LNCaP clone FGC (cell line): ENCODE data around the gene SIRPB2.
"Not testable (repeated sequence)": the region's sequence is repeated elsewhere in the genome, so short reads cannot be mapped to it uniquely, and the experiment has no call there.

Experiments
- DNase-seq: peaks from one replicate; pipeline ENCODE4 v3.0.0-alpha.2; 2011; ENCODE audit warnings: low read depth
- H3K4me3 ChIP-seq: 2 replicates; pipeline ENCODE4 v1.5.1; 2011; ENCODE audit warnings: mild to moderate bottlenecking, low read depth, low read length, control low read depth
- TF ChIP-seq, protein P1 (sequence below): IDR thresholded peaks from 2 replicates; pipeline ENCODE4 v1.5.1; 2012; ENCODE audit warnings: mild to moderate bottlenecking; ENCODE audit not compliant: control insufficient read depth, insufficient read depth; ENCODE audit errors: extremely low read depth

SIRPB2 gene

DNA sequence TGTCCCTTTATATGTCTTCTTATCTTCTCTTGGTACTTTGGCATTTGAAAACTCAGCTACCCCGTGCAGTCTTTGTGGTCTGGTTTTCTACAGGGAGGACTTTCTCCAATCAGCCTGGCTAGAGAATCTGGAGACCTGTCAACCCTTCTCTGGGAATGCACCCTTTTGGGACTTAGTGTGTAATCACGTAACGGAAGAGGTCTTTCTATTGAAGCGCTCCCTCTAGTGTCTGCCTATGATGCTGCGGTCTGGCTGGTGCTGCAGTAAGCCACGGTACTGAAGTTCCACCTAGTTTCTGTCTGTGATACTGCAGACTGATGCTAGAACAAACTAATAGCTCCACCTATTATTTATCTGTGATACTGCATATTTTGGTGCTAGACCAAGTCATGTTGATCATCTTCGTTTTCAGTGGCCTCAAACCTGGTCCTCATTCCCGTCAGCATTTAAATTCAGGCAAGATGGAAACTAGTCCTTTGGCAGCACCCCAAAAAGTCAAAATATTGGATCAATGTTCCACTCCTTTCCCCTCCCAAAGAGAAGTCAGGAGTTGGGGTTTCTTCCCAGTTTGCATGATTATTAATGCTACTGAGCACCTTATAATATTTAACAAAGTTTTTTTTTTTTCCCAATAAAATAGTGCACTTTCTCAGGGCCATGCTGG lies 12.5 kb upstream of the SIRPB2 start:
- TF ChIP-seq, protein P1, sequence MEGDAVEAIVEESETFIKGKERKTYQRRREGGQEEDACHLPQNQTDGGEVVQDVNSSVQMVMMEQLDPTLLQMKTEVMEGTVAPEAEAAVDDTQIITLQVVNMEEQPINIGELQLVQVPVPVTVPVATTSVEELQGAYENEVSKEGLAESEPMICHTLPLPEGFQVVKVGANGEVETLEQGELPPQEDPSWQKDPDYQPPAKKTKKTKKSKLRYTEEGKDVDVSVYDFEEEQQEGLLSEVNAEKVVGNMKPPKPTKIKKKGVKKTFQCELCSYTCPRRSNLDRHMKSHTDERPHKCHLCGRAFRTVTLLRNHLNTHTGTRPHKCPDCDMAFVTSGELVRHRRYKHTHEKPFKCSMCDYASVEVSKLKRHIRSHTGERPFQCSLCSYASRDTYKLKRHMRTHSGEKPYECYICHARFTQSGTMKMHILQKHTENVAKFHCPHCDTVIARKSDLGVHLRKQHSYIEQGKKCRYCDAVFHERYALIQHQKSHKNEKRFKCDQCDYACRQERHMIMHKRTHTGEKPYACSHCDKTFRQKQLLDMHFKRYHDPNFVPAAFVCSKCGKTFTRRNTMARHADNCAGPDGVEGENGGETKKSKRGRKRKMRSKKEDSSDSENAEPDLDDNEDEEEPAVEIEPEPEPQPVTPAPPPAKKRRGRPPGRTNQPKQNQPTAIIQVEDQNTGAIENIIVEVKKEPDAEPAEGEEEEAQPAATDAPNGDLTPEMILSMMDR, result peak; percentile 100
- H3K4me3 ChIP-seq, result no peak overlapping the region
- DNase-seq, result peak; percentile 89

DNA sequence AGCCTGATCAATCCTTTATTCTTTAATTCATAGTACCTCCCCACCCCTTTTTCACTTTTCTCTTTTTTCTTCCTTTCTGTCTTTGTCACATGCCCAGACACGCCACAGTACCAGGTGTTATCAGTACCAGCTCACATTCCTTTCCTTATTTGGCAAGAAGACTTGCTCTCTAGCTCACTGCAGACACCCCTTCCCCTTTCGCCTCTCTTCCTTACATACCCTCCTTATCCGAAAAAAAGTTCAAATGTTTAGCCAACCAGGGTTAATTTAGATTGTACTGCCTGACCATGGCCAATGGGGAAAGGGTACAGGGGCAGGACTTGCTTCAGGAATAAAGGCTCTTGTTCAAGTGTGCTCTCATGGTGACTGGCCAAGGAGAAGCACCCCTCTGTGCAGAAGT lies 9.3 kb upstream of the SIRPB2 start:
- no peak for DNase-seq
- TF ChIP-seq, protein P1, result no peak

DNA sequence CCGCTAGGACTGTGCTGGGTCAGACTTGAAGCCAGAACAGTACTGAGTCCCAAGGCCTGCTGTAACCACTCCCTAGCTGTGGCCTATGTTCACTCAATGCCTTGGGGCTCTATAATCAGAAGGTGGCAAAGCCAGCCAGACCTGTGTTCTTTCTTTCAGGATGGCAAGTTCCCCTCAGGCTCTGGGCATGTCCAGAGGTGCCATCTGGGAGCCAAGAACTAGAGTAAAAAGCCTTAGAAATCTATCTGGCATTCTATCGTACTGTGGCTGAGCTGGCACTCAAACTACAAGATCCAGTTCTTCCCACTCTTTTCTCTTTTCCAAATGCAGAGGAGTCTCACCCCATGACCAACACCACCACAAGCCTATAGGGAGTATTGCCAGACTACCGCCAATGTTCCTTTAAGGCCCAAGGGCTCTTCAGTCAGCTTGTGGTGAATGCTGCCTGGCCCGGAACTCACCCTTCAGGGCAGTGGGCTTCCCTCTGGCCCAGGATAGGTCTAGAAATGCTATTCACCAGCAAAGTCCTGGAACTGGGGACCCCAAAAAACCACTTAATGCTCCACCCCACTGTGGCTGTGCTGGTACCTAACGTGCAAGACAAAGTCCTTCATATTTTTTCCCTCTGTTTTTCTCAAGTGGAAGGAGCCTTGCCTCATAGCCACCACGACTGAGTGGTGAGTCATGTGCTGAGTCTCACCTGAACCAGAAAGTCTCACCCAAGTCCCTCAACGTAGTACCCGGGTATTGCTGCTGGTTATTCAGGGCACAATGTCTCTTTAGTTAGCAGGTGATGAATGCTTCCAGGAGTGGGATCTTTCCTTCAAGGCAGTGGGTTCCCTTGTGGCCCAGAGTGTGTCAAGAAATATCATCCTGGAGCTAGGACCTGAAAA lies 8.6 kb upstream of the SIRPB2 start:
- DNase-seq, result no peak
- TF ChIP-seq, protein P1, result no peak

More for the DNA sequence above, 9.3 kb upstream of the SIRPB2 start:
- H3K4me3 ChIP-seq, result no peak overlapping the region

DNA sequence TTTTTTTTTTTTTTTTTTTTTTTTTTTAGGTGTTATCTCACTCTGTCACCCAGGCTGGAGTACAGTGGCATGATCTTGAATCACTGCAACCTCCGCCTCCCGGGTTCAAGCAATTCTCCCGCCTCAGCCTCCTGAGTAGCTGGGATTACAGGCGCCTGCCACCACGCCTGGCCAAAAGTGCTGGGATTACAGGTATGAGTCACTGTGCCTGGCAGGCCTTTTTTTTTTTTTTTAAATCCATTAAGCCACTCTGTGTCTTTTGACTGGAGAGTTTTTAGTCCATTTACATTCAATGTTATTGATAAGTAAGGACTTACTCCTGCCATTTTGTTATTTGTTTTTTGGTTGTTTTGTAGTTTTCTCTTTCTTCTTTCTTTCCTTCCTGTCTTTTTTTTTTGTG lies 6.2 kb upstream of the SIRPB2 start:
- not testable (repeated sequence) for H3K4me3 ChIP-seq, DNase-seq

More for the DNA sequence above, 8.6 kb upstream of the SIRPB2 start:
- no peak overlapping the region for H3K4me3 ChIP-seq

DNA sequence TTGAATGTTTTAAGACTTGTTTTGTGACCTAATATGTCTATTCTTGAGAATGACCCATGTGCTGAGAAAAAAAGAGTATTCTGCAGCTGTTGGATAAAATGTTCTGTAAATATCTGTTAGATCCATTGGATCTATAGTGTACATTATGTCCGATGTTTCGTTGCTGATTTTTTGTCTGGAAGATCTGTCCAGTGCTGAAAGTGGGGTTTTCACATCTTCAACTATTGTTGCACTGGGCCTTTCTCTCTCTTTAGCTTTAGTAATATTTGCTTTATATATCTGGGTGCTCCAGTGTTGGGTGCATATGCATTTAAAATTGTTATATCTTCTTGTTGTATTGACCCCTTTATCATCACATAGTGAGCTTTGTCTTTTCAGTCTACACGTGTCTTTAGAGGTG lies 5.7 kb upstream of the SIRPB2 start:
- no peak for DNase-seq
- TF ChIP-seq, protein P1, result no peak
- H3K4me3 ChIP-seq, result no peak overlapping the region

DNA sequence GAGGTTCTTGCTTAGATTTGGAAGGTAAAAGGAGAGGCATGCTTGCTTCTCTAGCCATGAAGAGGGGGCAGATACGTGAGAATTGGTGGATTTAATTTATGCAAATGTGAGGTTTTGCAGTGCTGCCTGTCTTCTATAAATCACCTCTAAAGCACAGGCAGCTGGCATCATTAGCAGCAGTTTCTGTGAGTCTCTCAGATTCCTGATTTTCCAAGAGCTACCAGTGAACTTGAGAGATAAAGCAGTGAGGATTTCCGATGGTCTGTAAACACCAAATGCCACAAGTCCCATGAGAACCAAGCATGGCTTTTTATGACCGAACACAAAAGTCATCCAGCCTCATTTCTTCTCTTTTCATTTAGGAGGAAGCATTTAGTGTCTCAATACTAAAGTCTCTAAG lies 3.2 kb upstream of the SIRPB2 start:
- TF ChIP-seq, protein P1, result no peak
- DNase-seq, result no peak
- no peak overlapping the region for H3K4me3 ChIP-seq

DNA sequence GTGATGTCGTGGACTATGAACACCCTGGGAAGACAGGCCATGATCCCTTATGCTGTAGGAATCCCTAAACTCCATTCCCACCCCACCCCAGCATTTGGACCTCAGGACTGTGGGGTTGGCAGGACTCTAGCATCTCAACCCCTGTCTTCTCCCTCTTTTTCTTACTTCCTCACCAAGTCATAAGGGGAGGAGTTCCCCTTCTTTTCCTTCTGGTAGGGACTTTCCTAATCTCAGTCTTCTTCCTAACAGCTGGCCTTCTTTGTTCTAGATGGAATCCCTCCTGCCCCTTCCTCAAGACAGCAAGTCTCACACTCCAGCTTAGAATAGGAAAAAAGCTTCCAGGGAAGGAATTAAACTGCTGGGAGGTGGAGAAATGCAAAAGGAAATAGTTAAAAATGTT lies 2.3 kb upstream of the SIRPB2 start:
- TF ChIP-seq, protein P1, result no peak
- no peak overlapping the region for H3K4me3 ChIP-seq
- DNase-seq, result no peak
